K562 (cell line): ENCODE results near the gene PSMC3IP. TPM values are rescaled to one million over a fixed set of nuclear protein-coding genes. Genes with fewer than 3 reads are reported as not detected.

Experiments
- CHD4 ChIP-seq: fragments of 200-600 bp; sonication (generic); IDR thresholded peaks from 3 replicates; pipeline ENCODE4 v1.6.1; 2012; ENCODE audit warnings: low read depth, mild to moderate bottlenecking, mixed read lengths, low read length, inconsistent platforms; ENCODE audit not compliant: insufficient read depth, insufficient replicate concordance, poor library complexity, severe bottlenecking
- GATA2 ChIP-seq: sonication (generic); formaldehyde crosslinking; IDR thresholded peaks from 2 replicates; pipeline ENCODE4 v1.4.0; 2020; ENCODE audit warnings: mild to moderate bottlenecking, missing genetic modification reagents
- GATAD2A ChIP-seq: fragments of 450-650 bp; IDR thresholded peaks from 2 replicates; pipeline ENCODE4 v1.6.1; 2017
- HNRNPK ChIP-seq: fragments of 200-400 bp; formaldehyde crosslinking; IDR thresholded peaks from one replicate; pipeline ENCODE4 v1.6.1; 2018; ENCODE audit warnings: mild to moderate bottlenecking, low read depth, low read length; ENCODE audit not compliant: poor library complexity, severe bottlenecking
- HNRNPL ChIP-seq: fragments of 200-400 bp; formaldehyde crosslinking; IDR thresholded peaks from 2 replicates; pipeline ENCODE4 v1.6.1; 2017; ENCODE audit warnings: low read depth, mild to moderate bottlenecking, low read length
- KAT8 ChIP-seq: fragments of 450-650 bp; IDR thresholded peaks from 2 replicates; pipeline ENCODE4 v1.6.1; 2016; ENCODE audit warnings: low read depth, mild to moderate bottlenecking
- KDM2B ChIP-seq: fragments of 250-450 bp; sonication (Bioruptor Pico); IDR thresholded peaks from 2 replicates; pipeline ENCODE4 v1.8.0; 2021; ENCODE audit warnings: mild to moderate bottlenecking, moderate library complexity
- KLF10 ChIP-seq: fragments of 250-450 bp; sonication (Bioruptor Pico); IDR thresholded peaks from 2 replicates; pipeline ENCODE4 v1.6.1; 2021; ENCODE audit warnings: matching md5 sums
- MECOM ChIP-seq: fragments of 250-450 bp; sonication (Bioruptor Pico); IDR thresholded peaks from 2 replicates; pipeline ENCODE4 v1.8.0; 2022; ENCODE audit warnings: inconsistent platforms
- MTF1 ChIP-seq: fragments of 250-450 bp; sonication (Bioruptor Pico); IDR thresholded peaks from 2 replicates; pipeline ENCODE4 v1.9.0; 2021; ENCODE audit warnings: moderate library complexity, mild to moderate bottlenecking, inconsistent platforms, borderline replicate concordance
- NFE2 ChIP-seq: IDR thresholded peaks from 2 replicates; pipeline ENCODE4 v1.6.1; 2014; ENCODE audit warnings: antibody characterized with exemption, low read depth
- NKRF ChIP-seq: fragments of 450-650 bp; IDR thresholded peaks from 2 replicates; pipeline ENCODE4 v1.6.1; 2016; ENCODE audit warnings: borderline replicate concordance
- PHF20 ChIP-seq: fragments of 450-650 bp; IDR thresholded peaks from 2 replicates; pipeline ENCODE4 v1.6.1; 2018; ENCODE audit not compliant: partially characterized antibody
- RBM25 ChIP-seq: fragments of 200-400 bp; formaldehyde crosslinking; IDR thresholded peaks from 2 replicates; pipeline ENCODE4 v1.6.1; 2018; ENCODE audit warnings: low read length, low read depth, moderate library complexity; ENCODE audit not compliant: severe bottlenecking
- SMARCE1 ChIP-seq: fragments of 450-650 bp; IDR thresholded peaks from 2 replicates; pipeline ENCODE4 v1.7.1; 2016; ENCODE audit warnings: mild to moderate bottlenecking
- SRF ChIP-seq, 2 experiments: fragments of 250-450, 450-650 bp in 1 of 2; sonication (Bioruptor Pico) in 1 of 2; sonication (generic) in 1 of 2; formaldehyde crosslinking; IDR thresholded peaks; 2 replicates each; pipeline versions ENCODE4 v1.5.0 to v1.5.1; 2020 to 2022; ENCODE audit warnings: mild to moderate bottlenecking in 1 of 2, missing genetic modification reagents in 1 of 2
- TAL1 ChIP-seq: fragments of 450-650 bp; IDR thresholded peaks from 2 replicates; pipeline ENCODE4 v1.6.1; 2016; ENCODE audit warnings: mild to moderate bottlenecking
- THRB ChIP-seq: fragments of 450-650 bp; formaldehyde crosslinking; conservative IDR thresholded peaks from 2 replicates; pipeline ENCODE4 v1.4.0; 2022; ENCODE audit warnings: mild to moderate bottlenecking, missing genetic modification characterization
- U2AF2 ChIP-seq: fragments of 200-400 bp; formaldehyde crosslinking; optimal IDR thresholded peaks from 2 replicates; pipeline ENCODE3; 2017; ENCODE audit warnings: low read depth, mild to moderate bottlenecking, low read length
- ZBTB2 ChIP-seq: fragments of 450-650 bp; IDR thresholded peaks from 2 replicates; pipeline ENCODE4 v1.6.1; 2016; ENCODE audit warnings: antibody characterized with exemption
- ZC3H8 ChIP-seq: fragments of 450-650 bp; IDR thresholded peaks from 2 replicates; pipeline ENCODE4 v1.6.1; 2017
- ZFP1 ChIP-seq: fragments of 450-650 bp; formaldehyde crosslinking; IDR thresholded peaks from 2 replicates; pipeline ENCODE4 v1.4.0; 2020; ENCODE audit warnings: mild to moderate bottlenecking, mixed read lengths
- ZNF274 ChIP-seq: IDR thresholded peaks from 2 replicates; pipeline ENCODE4 v1.6.1; 2011; ENCODE audit warnings: low read depth, mild to moderate bottlenecking, low read length, moderate library complexity, borderline replicate concordance
- polyA plus RNA-seq, 8 experiments: library from polyadenylated mRNA; depleted of rRNA in 4 of 8; stranded (reverse) in 5 of 8; unstranded in 3 of 8; fragments of >200 nt; fragmentation: Nextera tagmentation in 2 of 8; fragmentation: Illumina TruSeq in 1 of 8; extraction: Ambion mirVana in 2 of 8; extraction: Trizol in 1 of 8; gene quantifications; 2 replicates each; pipeline versions ENCODE4 v1.2.1 to v1.2.3, GENCODE V29; 2011 to 2014; ENCODE audit warnings: inconsistent platforms in 1 of 8, missing spikeins in 1 of 8
- total RNA-seq, 7 experiments: library from RNA; depleted of rRNA in 6 of 7; stranded (reverse); fragments of >200 nt in 6 of 7; fragmentation: Illumina TruSeq in 2 of 7; extraction: Trizol in 2 of 7; gene quantifications; 2 replicates each; pipeline versions ENCODE4 v1.2.1 to v1.2.3, GENCODE V29; 2011 to 2021; ENCODE audit warnings: low replicate concordance in 1 of 7

PSMC3IP gene
- total and polyA plus RNA-seq, 9 of the 15 experiments (the other 6 are each of a cell fraction or from before 2014, with no cell fraction given): 13.8 to 65.6 (median 32.8) TPM

GRCh38 chr17:42608305-42609181, 31.0 kb upstream of the PSMC3IP start (continued):
- no peak for TF ChIP-seq HNRNPK
- peak; percentile 69; the same call in 1 of the 2 replicates for TF ChIP-seq SMARCE1
- no peak for TF ChIP-seq MECOM (CRISPR knock-in tag)
- TF ChIP-seq U2AF2: no peak
- TF ChIP-seq THRB (CRISPR knock-in tag): no peak
- no peak for TF ChIP-seq ZFP1
- TF ChIP-seq CHD4: no peak
- no peak for TF ChIP-seq ZC3H8
- no peak for TF ChIP-seq TAL1
- no peak for TF ChIP-seq MTF1 (CRISPR knock-in tag)
- TF ChIP-seq KLF10 (CRISPR knock-in tag): no peak
- no peak for TF ChIP-seq ZBTB2
- no peak for TF ChIP-seq SRF (CRISPR knock-in tag; IDR thresholded peaks at IDR 0.05)
- no peak for TF ChIP-seq GATAD2A
- no peak for TF ChIP-seq ZNF274
- peak; percentile 73; the same call in 1 of the 2 replicates for TF ChIP-seq NKRF
- no peak for TF ChIP-seq NFE2
- no peak for TF ChIP-seq RBM25
- TF ChIP-seq HNRNPL: no peak
- TF ChIP-seq GATA2 (CRISPR knock-in tag): no peak
- no peak for TF ChIP-seq KAT8
- TF ChIP-seq PHF20: peak; percentile 74
- no peak for TF ChIP-seq KDM2B (CRISPR knock-in tag)
